BLaER1 (cell line): Measurements from ENCODE around the gene GATA1.
A peak's percentile ranks its signal among the peaks of the same experiment; 100 is the strongest.

Experiments
- H3K27ac ChIP-seq: shearing (Covaris generic); formaldehyde crosslinking; 2 replicates; pipeline ENCODE4 v1.8.1; 2022
- H3K27me3 ChIP-seq: shearing (Covaris generic); formaldehyde crosslinking; 2 replicates; pipeline ENCODE4 v1.8.1; 2022
- H3K36me3 ChIP-seq: shearing (Covaris generic); formaldehyde crosslinking; 2 replicates; pipeline ENCODE4 v1.8.1; 2022
- H3K4me1 ChIP-seq: shearing (Covaris generic); formaldehyde crosslinking; 2 replicates; pipeline ENCODE4 v1.8.1; 2022
- H3K4me2 ChIP-seq: shearing (Covaris generic); formaldehyde crosslinking; 2 replicates; pipeline ENCODE4 v1.8.1; 2022
- H3K4me3 ChIP-seq: shearing (Covaris generic); formaldehyde crosslinking; 2 replicates; pipeline ENCODE4 v1.8.1; 2022
- H3K9ac ChIP-seq: shearing (Covaris generic); formaldehyde crosslinking; 2 replicates; pipeline ENCODE4 v1.8.1; 2022
- H3K9me3 ChIP-seq: shearing (Covaris generic); formaldehyde crosslinking; 2 replicates; pipeline ENCODE4 v1.8.1; 2022
- H4K20me1 ChIP-seq: shearing (Covaris generic); formaldehyde crosslinking; 2 replicates; pipeline ENCODE4 v1.8.1; 2022
- Cebpa-rat ChIP-seq: shearing (Covaris generic); IDR thresholded peaks from 2 replicates; pipeline ENCODE4 v1.8.1; 2022

Gene GATA1

GRCh38 chrX:48786341-48786800 is at the start of gene GATA1:
Gene GATA1, plus strand, starts transcription at chrX:48786590. Its CDS starts 4,520 bp downstream, at chrX:48791110.
- Histone ChIP-seq H3K4me2 (no peak within 1 kb of the TSS), H3K4me3 (no peak within 1 kb of the TSS), H3K27me3 (peaks cover 46% of the 10 kb centered on the region; the same call in 1 of the 2 replicates), H3K9ac (no peak within 1 kb of the TSS), H3K9me3 (no peaks in the 10 kb centered on the region), H3K36me3 (no peaks in the 10 kb centered on the region), H4K20me1 (no peaks in the 10 kb centered on the region; the same call in 1 of the 2 replicates), H3K27ac (no peak within 1 kb of the TSS), H3K4me1 (no peaks in the 10 kb centered on the region)
- TF ChIP-seq Cebpa-rat = no peak

- no peaks in the 10 kb centered on the region; the same call in 1 of the 2 replicates for H4K20me1 ChIP-seq
- H3K27ac ChIP-seq = no peak overlapping the region
- no peaks in the 10 kb centered on the region for H3K9me3 ChIP-seq
- no peak overlapping the region for H3K9ac ChIP-seq
- H3K4me2 ChIP-seq = peak overlapping the region; percentile 57
- peak overlapping the region; percentile 62 for H3K4me3 ChIP-seq
- TF ChIP-seq Cebpa-rat = no peak
- H3K4me1 ChIP-seq = peaks cover 10% of the 10 kb centered on the region
- H3K36me3 ChIP-seq = no peaks in the 10 kb centered on the region
- peaks cover 65% of the 10 kb centered on the region for H3K27me3 ChIP-seq
Measured at GRCh38 chrX:48736878-48737212, 49.5 kb upstream of the GATA1 start.

GRCh38 chrX:48737213-48737938 is 49.0 kb upstream of the GATA1 start:
- no peaks in the 10 kb centered on the region for H3K9me3 ChIP-seq
- peak overlapping the region; percentile 80 for H3K4me2 ChIP-seq
- TF ChIP-seq Cebpa-rat = no peak
- peak overlapping the region; percentile 75 for H3K9ac ChIP-seq
- no peaks in the 10 kb centered on the region for H3K36me3 ChIP-seq
- H3K4me1 ChIP-seq = peaks cover 10% of the 10 kb centered on the region
- H3K27me3 ChIP-seq = peaks cover 65% of the 10 kb centered on the region
- peak overlapping the region; percentile 62 for H3K4me3 ChIP-seq
- H4K20me1 ChIP-seq = no peaks in the 10 kb centered on the region; the same call in 1 of the 2 replicates
- peak overlapping the region; percentile 78 for H3K27ac ChIP-seq

GRCh38 chrX:48737940-48738339 is 48.5 kb upstream of the GATA1 start:
- peaks cover 10% of the 10 kb centered on the region for H3K4me1 ChIP-seq
- peak overlapping the region; percentile 62 for H3K4me3 ChIP-seq
- H3K9me3 ChIP-seq = no peaks in the 10 kb centered on the region
- H3K9ac ChIP-seq = peak overlapping the region; percentile 75
- H4K20me1 ChIP-seq = no peaks in the 10 kb centered on the region; the same call in 1 of the 2 replicates
- H3K27me3 ChIP-seq = peaks cover 69% of the 10 kb centered on the region
- peak overlapping the region; percentile 78 for H3K27ac ChIP-seq
- TF ChIP-seq Cebpa-rat = no peak
- no peaks in the 10 kb centered on the region for H3K36me3 ChIP-seq
- H3K4me2 ChIP-seq = peak overlapping the region; percentile 80

GRCh38 chrX:48741834-48742233 is 44.6 kb upstream of the GATA1 start:
- H3K4me2 ChIP-seq = no peak overlapping the region
- no peak overlapping the region for H3K4me3 ChIP-seq
- peaks cover 10% of the 10 kb centered on the region for H3K4me1 ChIP-seq
- H3K36me3 ChIP-seq = no peaks in the 10 kb centered on the region
- no peaks in the 10 kb centered on the region; the same call in 1 of the 2 replicates for H4K20me1 ChIP-seq
- H3K9ac ChIP-seq = no peak overlapping the region
- no peak for TF ChIP-seq Cebpa-rat
- H3K27me3 ChIP-seq = peaks cover 72% of the 10 kb centered on the region
- no peaks in the 10 kb centered on the region for H3K9me3 ChIP-seq
- H3K27ac ChIP-seq = no peak overlapping the region

- Histone ChIP-seq H3K4me2 (no peak overlapping the region), H3K36me3 (no peaks in the 10 kb centered on the region), H3K27me3 (peaks cover 55% of the 10 kb centered on the region), H3K4me3 (no peak overlapping the region), H3K4me1 (peaks cover 5% of the 10 kb centered on the region; the same call in 1 of the 2 replicates), H4K20me1 (no peaks in the 10 kb centered on the region; the same call in 1 of the 2 replicates), H3K9me3 (no peaks in the 10 kb centered on the region), H3K9ac (no peak overlapping the region), H3K27ac (no peak overlapping the region)
- TF ChIP-seq Cebpa-rat = no peak
Measured at GRCh38 chrX:48745222-48745621, 41.2 kb upstream of the GATA1 start.

- H3K4me3 ChIP-seq = no peak overlapping the region
- H3K36me3 ChIP-seq = no peaks in the 10 kb centered on the region
- peak overlapping the region; percentile 37; the same call in 1 of the 2 replicates for H3K4me2 ChIP-seq
- no peaks in the 10 kb centered on the region for H3K9me3 ChIP-seq
- H3K9ac ChIP-seq = no peak overlapping the region
- peaks cover 37% of the 10 kb centered on the region for H3K27me3 ChIP-seq
- H3K27ac ChIP-seq = no peak overlapping the region
- H4K20me1 ChIP-seq = no peaks in the 10 kb centered on the region
- peaks cover 5% of the 10 kb centered on the region; the same call in 1 of the 2 replicates for H3K4me1 ChIP-seq
- TF ChIP-seq Cebpa-rat = no peak
Measured at GRCh38 chrX:48747415-48748016, 38.9 kb upstream of the GATA1 start.

- TF ChIP-seq Cebpa-rat = no peak
- Histone ChIP-seq H3K4me3 (no peak overlapping the region), H3K9me3 (no peaks in the 10 kb centered on the region), H4K20me1 (no peaks in the 10 kb centered on the region), H3K9ac (no peak overlapping the region), H3K36me3 (no peaks in the 10 kb centered on the region), H3K27ac (no peak overlapping the region), H3K4me1 (peaks cover 5% of the 10 kb centered on the region; the same call in 1 of the 2 replicates), H3K27me3 (peaks cover 40% of the 10 kb centered on the region), H3K4me2 (no peak overlapping the region)
Measured at GRCh38 chrX:48749182-48749581, 37.2 kb upstream of the GATA1 start.

GRCh38 chrX:48751343-48751742 is 35.0 kb upstream of the GATA1 start:
- Histone ChIP-seq H3K4me1 (peaks cover 5% of the 10 kb centered on the region; the same call in 1 of the 2 replicates), H4K20me1 (no peaks in the 10 kb centered on the region), H3K9me3 (no peaks in the 10 kb centered on the region), H3K9ac (no peak overlapping the region), H3K4me2 (no peak overlapping the region), H3K4me3 (no peak overlapping the region), H3K36me3 (no peaks in the 10 kb centered on the region), H3K27ac (no peak overlapping the region), H3K27me3 (peaks cover 41% of the 10 kb centered on the region)
- TF ChIP-seq Cebpa-rat = no peak

- Histone ChIP-seq H3K36me3 (no peaks in the 10 kb centered on the region), H3K9me3 (no peaks in the 10 kb centered on the region), H3K9ac (no peak overlapping the region), H3K4me2 (no peak overlapping the region), H4K20me1 (no peaks in the 10 kb centered on the region), H3K27ac (no peak overlapping the region), H3K4me1 (peaks cover 1% of the 10 kb centered on the region; the same call in 1 of the 2 replicates), H3K4me3 (no peak overlapping the region), H3K27me3 (peaks cover 45% of the 10 kb centered on the region)
- TF ChIP-seq Cebpa-rat = no peak
Measured at GRCh38 chrX:48752498-48752897, 33.9 kb upstream of the GATA1 start.
